OCI-LY3 (cell line): ENCODE data around the gene MFSD2A.
A peak's percentile ranks its signal among the peaks of the same experiment; 100 is the strongest.

Experiments used
- H2AFZ ChIP-seq: fragments of 200-600, 300-600 bp; shearing (Covaris generic); 2 replicates; pipeline ENCODE4 v1.6.0; 2014; ENCODE audit warnings: antibody characterized with exemption, low read depth, low read length
- H3K27ac ChIP-seq: fragments of 200-600, 300-600 bp; sonication (generic); 2 replicates; pipeline ENCODE4 v1.5.1; 2014; ENCODE audit warnings: mild to moderate bottlenecking, low read length, moderate library complexity, mixed read lengths
- H3K27me3 ChIP-seq: fragments of 200-600, 300-600 bp; sonication (generic); 2 replicates; pipeline ENCODE4 v1.6.1; 2014; ENCODE audit warnings: low read depth, low read length, mixed read lengths
- H3K36me3 ChIP-seq: fragments of 200-600, 300-600 bp; sonication (generic); replicated peaks from 2 replicates; pipeline ENCODE3; 2014; ENCODE audit warnings: low read depth, low read length, mixed read lengths
- H3K4me1 ChIP-seq: fragments of 300-600, 200-600 bp; sonication (generic); 2 replicates; pipeline ENCODE4 v1.6.1; 2014; ENCODE audit warnings: low read length, mixed read lengths
- H3K4me2 ChIP-seq: fragments of 200-600, 300-600 bp; sonication (generic); 2 replicates; pipeline ENCODE4 v1.6.1; 2014; ENCODE audit warnings: low read length, mixed read lengths
- H3K4me3 ChIP-seq: fragments of 300-600, 200-600 bp; sonication (generic); 2 replicates; pipeline ENCODE4 v1.5.1; 2014; ENCODE audit warnings: antibody characterized with exemption, mild to moderate bottlenecking, low read length, moderate library complexity
- H3K79me2 ChIP-seq: fragments of 300-600, 200-600 bp; shearing (Covaris generic); 2 replicates; pipeline ENCODE4 v1.6.1; 2014; ENCODE audit warnings: mild to moderate bottlenecking, low read length, mixed read lengths
- H3K9ac ChIP-seq: fragments of 300-600, 200-600 bp; shearing (Covaris generic); 2 replicates; pipeline ENCODE4 v1.6.0; 2014; ENCODE audit warnings: mild to moderate bottlenecking, low read length, moderate library complexity
- H3K9me3 ChIP-seq: fragments of 200-600, 300-600 bp; shearing (Covaris generic); 2 replicates; pipeline ENCODE4 v1.6.1; 2014; ENCODE audit warnings: low read length, mixed read lengths; ENCODE audit not compliant: insufficient read depth
- H4K20me1 ChIP-seq: fragments of 200-600, 300-600 bp; sonication (generic); 2 replicates; pipeline ENCODE4 v1.6.1; 2016; ENCODE audit warnings: low read length, mixed read lengths; ENCODE audit not compliant: insufficient read depth
- EZH2phosphoT487 ChIP-seq: fragments of 200-600 bp; shearing (Covaris generic); IDR thresholded peaks from 2 replicates; pipeline ENCODE4 v1.6.1; 2018; ENCODE audit warnings: antibody characterized with exemption, mixed run types, low read depth
- TF ChIP-seq, protein P1 (sequence below): fragments of 200-600, 300-600 bp; sonication (generic); IDR thresholded peaks from 2 replicates; pipeline ENCODE4 v1.5.1; 2014; ENCODE audit warnings: antibody characterized with exemption, low read length, low read depth

MFSD2A gene

DNA sequence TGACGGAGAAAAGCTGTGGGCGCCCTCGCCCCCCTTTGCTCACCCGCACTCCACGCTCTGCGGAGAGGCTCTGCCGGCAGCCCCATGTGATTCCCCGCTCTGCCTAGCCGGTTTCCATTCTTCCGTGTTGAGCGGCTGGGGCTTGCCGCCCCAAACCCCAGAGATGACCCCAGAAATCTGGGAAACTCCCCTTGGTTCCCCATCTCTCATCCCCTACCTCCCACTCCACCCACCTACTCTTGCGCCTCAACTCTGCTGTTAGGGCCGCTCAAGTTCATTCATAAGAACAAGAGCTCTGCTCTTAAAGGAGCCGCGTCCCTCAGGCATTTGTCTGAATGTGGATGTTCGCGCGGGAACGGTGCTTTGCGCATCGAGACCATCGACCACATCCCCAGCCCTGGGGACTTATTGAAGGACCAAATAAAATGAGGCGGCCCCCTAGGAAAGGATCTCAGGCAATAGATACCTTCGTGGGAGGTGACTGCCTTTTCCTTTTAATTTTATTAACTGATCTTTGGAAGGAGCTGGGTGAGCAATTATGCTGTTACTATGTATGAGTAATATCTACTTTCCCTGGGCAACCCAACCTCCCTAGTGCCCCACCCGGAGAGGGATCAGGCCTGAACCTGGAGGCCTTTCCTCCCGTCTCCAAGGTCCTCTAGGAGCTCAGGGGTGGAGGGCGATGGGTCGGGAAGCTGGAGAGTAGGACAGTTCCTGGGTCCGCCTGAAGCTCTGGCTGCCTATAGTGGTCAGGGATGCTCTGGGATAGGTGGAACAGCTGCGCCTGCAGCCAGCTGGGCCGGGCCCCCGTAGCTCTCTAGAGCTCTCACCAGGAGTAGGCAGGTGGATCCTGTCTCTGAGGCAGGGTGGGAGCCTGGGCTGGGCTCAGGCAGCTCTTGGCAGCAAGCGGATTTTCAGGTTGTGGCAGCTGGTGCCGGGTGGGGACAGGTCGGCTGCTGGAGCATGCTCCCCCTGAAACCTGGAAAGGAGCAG, 898 bp downstream of the MFSD2A start:
- H3K27me3 ChIP-seq: no peaks in the 10 kb centered on the region
- H2AFZ ChIP-seq: no peak overlapping the region
- peak overlapping the region; percentile 94 for H3K9ac ChIP-seq
- H3K36me3 ChIP-seq: peaks cover 20% of the 10 kb centered on the region
- H3K4me1 ChIP-seq: peaks cover 37% of the 10 kb centered on the region
- no peak for TF ChIP-seq EZH2phosphoT487
- TF ChIP-seq, protein P1, sequence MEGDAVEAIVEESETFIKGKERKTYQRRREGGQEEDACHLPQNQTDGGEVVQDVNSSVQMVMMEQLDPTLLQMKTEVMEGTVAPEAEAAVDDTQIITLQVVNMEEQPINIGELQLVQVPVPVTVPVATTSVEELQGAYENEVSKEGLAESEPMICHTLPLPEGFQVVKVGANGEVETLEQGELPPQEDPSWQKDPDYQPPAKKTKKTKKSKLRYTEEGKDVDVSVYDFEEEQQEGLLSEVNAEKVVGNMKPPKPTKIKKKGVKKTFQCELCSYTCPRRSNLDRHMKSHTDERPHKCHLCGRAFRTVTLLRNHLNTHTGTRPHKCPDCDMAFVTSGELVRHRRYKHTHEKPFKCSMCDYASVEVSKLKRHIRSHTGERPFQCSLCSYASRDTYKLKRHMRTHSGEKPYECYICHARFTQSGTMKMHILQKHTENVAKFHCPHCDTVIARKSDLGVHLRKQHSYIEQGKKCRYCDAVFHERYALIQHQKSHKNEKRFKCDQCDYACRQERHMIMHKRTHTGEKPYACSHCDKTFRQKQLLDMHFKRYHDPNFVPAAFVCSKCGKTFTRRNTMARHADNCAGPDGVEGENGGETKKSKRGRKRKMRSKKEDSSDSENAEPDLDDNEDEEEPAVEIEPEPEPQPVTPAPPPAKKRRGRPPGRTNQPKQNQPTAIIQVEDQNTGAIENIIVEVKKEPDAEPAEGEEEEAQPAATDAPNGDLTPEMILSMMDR: no peak
- H3K27ac ChIP-seq: peak overlapping the region; percentile 79
- H3K4me3 ChIP-seq: peak overlapping the region; percentile 97
- H4K20me1 ChIP-seq: peaks cover 10% of the 10 kb centered on the region; the same call in 1 of the 2 replicates
- H3K4me2 ChIP-seq: peak overlapping the region; percentile 92
- H3K79me2 ChIP-seq: peaks cover 53% of the 10 kb centered on the region
- no peaks in the 10 kb centered on the region for H3K9me3 ChIP-seq

DNA sequence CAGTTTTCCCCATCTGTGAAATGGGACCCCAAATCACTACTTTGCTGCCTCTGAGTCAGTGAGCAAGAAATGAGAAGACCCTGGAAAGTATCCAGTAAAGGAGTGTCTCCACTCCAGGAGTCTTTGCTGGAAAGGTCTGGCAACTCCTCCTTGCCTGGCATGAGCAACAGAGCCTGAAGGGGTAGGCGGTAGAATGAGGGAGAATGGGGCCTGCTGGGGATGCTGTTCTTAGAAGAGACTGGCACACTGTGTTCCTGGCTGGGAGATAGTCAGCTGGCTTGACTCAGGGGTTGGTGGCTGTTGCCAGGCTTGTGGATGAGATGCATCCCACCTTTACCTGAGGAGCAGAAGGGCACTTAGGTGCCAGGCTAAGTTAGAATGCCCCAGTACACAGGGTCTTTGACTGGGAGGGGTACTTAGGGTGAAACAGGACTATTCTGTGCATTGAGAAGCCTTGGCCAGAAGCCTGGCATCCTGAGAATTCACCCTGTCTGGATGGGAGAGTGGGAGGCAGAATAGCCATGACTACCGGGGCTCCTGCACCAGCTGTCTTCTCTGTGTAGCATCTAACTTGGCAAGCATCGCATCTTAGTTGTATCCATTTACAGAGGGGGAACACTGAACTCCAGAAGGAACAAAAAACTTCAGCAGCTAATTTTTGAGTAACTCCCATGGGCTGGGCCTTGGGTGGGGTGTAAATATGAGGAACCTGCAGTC, 2.5 kb downstream of the MFSD2A start:
- no peak overlapping the region; the same call in 1 of the 2 replicates for H3K9ac ChIP-seq

DNA sequence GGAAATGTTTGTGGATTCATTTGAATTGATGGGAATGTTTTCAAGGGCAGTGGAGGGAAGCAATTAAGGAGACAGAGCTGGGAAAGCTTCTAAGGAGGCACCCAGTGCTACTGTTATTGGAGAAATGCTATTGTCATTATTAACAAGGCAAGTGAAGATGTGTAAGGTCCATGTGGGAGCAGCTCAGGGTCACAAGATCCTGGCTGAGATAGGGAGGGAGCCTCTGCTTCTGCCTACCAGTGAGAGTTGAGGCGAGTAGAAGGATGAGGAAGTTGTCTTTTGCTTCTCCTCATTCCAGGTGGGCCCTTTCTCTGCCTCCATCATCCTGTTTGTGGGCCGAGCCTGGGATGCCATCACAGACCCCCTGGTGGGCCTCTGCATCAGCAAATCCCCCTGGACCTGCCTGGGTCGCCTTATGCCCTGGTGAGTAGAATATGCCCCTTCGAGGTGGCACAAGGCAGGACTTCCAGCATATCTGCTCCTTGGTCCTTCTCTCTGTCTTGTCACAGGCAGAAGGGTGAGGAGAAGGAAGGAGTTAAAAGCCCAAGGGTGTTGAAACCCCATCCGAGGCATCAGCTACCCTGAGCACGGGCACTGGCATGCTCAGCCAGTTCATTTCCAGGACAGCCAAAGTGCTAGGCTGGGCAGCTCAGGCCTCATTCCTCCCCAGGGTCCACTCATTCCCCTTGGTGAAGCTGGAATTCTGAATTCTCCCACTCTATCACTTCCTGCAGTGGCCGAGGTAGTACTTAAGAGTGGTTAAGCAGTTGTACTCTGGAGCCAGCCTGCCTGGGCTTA, 3.7 kb downstream of the MFSD2A start:
- H3K27ac ChIP-seq: 0 out of 2 replicates have a peak overlapping the region, but pooled peaks have one; percentile 19
- H3K9me3 ChIP-seq: no peaks in the 10 kb centered on the region
- H3K36me3 ChIP-seq: peaks cover 29% of the 10 kb centered on the region
- TF ChIP-seq EZH2phosphoT487: no peak
- TF ChIP-seq, protein P1: no peak
- no peak overlapping the region for H3K9ac ChIP-seq
- no peak overlapping the region for H2AFZ ChIP-seq
- H3K4me2 ChIP-seq: no peak overlapping the region
- H3K79me2 ChIP-seq: peaks cover 72% of the 10 kb centered on the region
- H3K4me3 ChIP-seq: no peak overlapping the region
- H3K4me1 ChIP-seq: peaks cover 37% of the 10 kb centered on the region
- peaks cover 10% of the 10 kb centered on the region; the same call in 1 of the 2 replicates for H4K20me1 ChIP-seq
- H3K27me3 ChIP-seq: no peaks in the 10 kb centered on the region

More for the DNA sequence above, 2.5 kb downstream of the MFSD2A start:
- Histone ChIP-seq H3K4me2 (peak overlapping the region; percentile 92), H3K9me3 (no peaks in the 10 kb centered on the region), H3K36me3 (peaks cover 29% of the 10 kb centered on the region), H3K4me1 (peaks cover 40% of the 10 kb centered on the region), H3K4me3 (peak overlapping the region; percentile 97), H3K79me2 (peaks cover 66% of the 10 kb centered on the region), H2AFZ (no peak overlapping the region), H4K20me1 (peaks cover 10% of the 10 kb centered on the region; the same call in 1 of the 2 replicates), H3K27ac (peak overlapping the region; percentile 25; the same call in 1 of the 2 replicates), H3K27me3 (no peaks in the 10 kb centered on the region)
- TF ChIP-seq EZH2phosphoT487: no peak
- TF ChIP-seq, protein P1: no peak
